Epithelial cell of alveolus of lung (primary cell): ENCODE data around the gene IFNE. TPM values are rescaled to one million over a fixed set of nuclear protein-coding genes. Genes with fewer than 3 reads are reported as not detected.

ENCODE experiments used
- total RNA-seq: library from RNA; depleted of rRNA; stranded (reverse); fragments of >200 nt; gene quantifications from 2 replicates; pipeline ENCODE4 v1.2.1, GENCODE V29; 2015

The IFNE gene, protein sequence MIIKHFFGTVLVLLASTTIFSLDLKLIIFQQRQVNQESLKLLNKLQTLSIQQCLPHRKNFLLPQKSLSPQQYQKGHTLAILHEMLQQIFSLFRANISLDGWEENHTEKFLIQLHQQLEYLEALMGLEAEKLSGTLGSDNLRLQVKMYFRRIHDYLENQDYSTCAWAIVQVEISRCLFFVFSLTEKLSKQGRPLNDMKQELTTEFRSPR
- 0.24 and 0.52 TPM in 2 replicates for total RNA-seq

DNA sequence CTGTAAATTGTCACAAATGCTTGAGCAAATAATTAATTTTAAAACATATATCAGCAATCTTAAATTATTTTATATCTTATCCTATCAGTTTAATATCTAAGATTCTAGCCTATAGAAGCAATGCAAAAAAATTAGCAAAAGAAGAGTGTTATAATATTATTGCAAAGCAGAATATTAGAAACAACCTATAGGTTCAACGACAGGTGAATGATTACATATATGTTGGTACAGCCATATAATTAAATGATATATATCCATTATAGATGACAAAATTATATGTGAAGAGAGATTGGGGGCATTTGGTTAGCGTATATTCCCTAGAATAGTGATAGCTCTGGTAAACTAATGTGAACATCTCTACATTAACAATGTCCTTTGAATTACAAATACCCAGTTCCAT is at the start of gene IFNE:
IFNE (minus strand) TSS at position 101 of the 400 bp plus-strand sequence. CDS start 619 bp downstream, outside the sequence.

DNA sequence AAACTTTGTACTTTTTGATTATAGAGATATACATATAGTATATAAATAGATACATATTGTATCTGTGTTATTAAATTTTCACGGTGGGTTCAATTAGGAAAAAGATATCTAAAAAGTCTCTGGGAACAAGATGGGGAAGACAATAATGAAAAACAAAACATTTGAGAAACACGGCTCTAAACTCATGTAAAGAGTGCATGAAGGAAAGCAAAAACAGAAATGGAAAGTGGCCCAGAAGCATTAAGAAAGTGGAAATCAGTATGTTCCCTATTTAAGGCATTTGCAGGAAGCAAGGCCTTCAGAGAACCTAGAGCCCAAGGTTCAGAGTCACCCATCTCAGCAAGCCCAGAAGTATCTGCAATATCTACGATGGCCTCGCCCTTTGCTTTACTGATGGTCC is 42.0 kb downstream of the IFNE start, which contains the start of gene IFNA1:
IFNA1 (plus strand) TSS at position 301 of the 400 bp plus-strand sequence; CDS start at position 370, 69 bp downstream.

Other genes with a start within 250 kb of the IFNE start
- not detected in 2 replicates for gene IFNA14, start 242.3 kb downstream of the IFNE start, total RNA-seq
- gene IFNA5, start 177.0 kb downstream of the IFNE start, total RNA-seq = not detected in 2 replicates
- 25.2 and 30.0 TPM in 2 replicates for gene KLHL9, start 146.9 kb downstream of the IFNE start, total RNA-seq
- gene IFNA6, start 131.4 kb downstream of the IFNE start, total RNA-seq = not detected in 2 replicates
- gene IFNA13, start 114.3 kb downstream of the IFNE start, total RNA-seq = not detected in 2 replicates
- not detected in 2 replicates for gene IFNA2, start 96.9 kb downstream of the IFNE start, total RNA-seq
- gene IFNA8, start 73.2 kb downstream of the IFNE start, total RNA-seq = not detected in 2 replicates
- gene IFNA1, start 41.9 kb downstream of the IFNE start, total RNA-seq = not detected in 2 replicates